Activated CD4-positive, alpha-beta T cell treated with anti-CD3 and anti-CD28 coated beads, Interleukin-2, amount 50 U/mL, for 16 hours (primary cell): ENCODE results near the gene MLLT1.
"Not testable (repeated sequence)": the region's sequence is repeated elsewhere in the genome, so short reads cannot be mapped to it uniquely, and the experiment has no call there.

Experiments
- DNase-seq: peaks from one replicate; pipeline ENCODE4 v3.0.0-alpha.2; 2020

MLLT1 gene

GRCh38 chr19:6279931-6280591 lies at the start of gene MLLT1:
Gene MLLT1 (minus strand): TSS chr19:6279975. CDS start chr19:6279784, 191 bp downstream.
- DNase-seq, result peak; percentile 97

GRCh38 chr19:6326815-6327214 lies 47.0 kb upstream of the MLLT1 start:
- DNase-seq, result no peak

- no peak for DNase-seq
Measured at GRCh38 chr19:6325614-6326013, 45.8 kb upstream of the MLLT1 start.

GRCh38 chr19:6324757-6325156 lies 45.0 kb upstream of the MLLT1 start:
- no peak for DNase-seq

GRCh38 chr19:6322284-6322683 lies 42.5 kb upstream of the MLLT1 start:
- DNase-seq, result no peak

- no peak for DNase-seq
Measured at GRCh38 chr19:6319376-6319775, 39.6 kb upstream of the MLLT1 start.

GRCh38 chr19:6318772-6319171 lies 39.0 kb upstream of the MLLT1 start:
- peak; percentile 18 for DNase-seq

GRCh38 chr19:6315646-6316045 lies 35.9 kb upstream of the MLLT1 start:
- DNase-seq, result not testable (repeated sequence)

GRCh38 chr19:6313398-6313969 lies 33.7 kb upstream of the MLLT1 start:
- DNase-seq, result no peak

GRCh38 chr19:6312018-6312417 lies 32.2 kb upstream of the MLLT1 start:
- no peak for DNase-seq

GRCh38 chr19:6298413-6298812 lies 18.6 kb upstream of the MLLT1 start:
- DNase-seq, result no peak

GRCh38 chr19:6297202-6297601 lies 17.4 kb upstream of the MLLT1 start:
- no peak for DNase-seq

GRCh38 chr19:6292006-6292405 lies 12.2 kb upstream of the MLLT1 start:
- no peak for DNase-seq

- DNase-seq, result no peak
Measured at GRCh38 chr19:6288737-6289136, 9.0 kb upstream of the MLLT1 start.

- DNase-seq, result no peak
Measured at GRCh38 chr19:6287269-6287885, 7.6 kb upstream of the MLLT1 start.

- no peak for DNase-seq
Measured at GRCh38 chr19:6286676-6287075, 6.9 kb upstream of the MLLT1 start.

GRCh38 chr19:6282393-6282792 lies 2.6 kb upstream of the MLLT1 start:
- DNase-seq, result not testable (repeated sequence)

GRCh38 chr19:6279620-6279930 lies 200 bp downstream of the MLLT1 start:
- no peak for DNase-seq

GRCh38 chr19:6278740-6279619 lies 795 bp downstream of the MLLT1 start:
- DNase-seq, result no peak

GRCh38 chr19:6278051-6278450 lies 1.7 kb downstream of the MLLT1 start:
- no peak for DNase-seq

GRCh38 chr19:6276447-6276846 lies 3.3 kb downstream of the MLLT1 start:
- DNase-seq, result no peak

GRCh38 chr19:6275170-6275744 lies 4.5 kb downstream of the MLLT1 start:
- DNase-seq, result no peak

GRCh38 chr19:6274756-6275155 lies 5.0 kb downstream of the MLLT1 start:
- DNase-seq, result no peak
